Mesendoderm (in vitro differentiated cells): ENCODE data around the gene ARHGAP22.

Experiments used
- DNase-seq: peaks from one replicate; pipeline ENCODE4 v3.0.0; 2013
- H2AK5ac ChIP-seq: 2 replicates; pipeline ENCODE4 v1.6.1; 2013; ENCODE audit warnings: low read length, inconsistent platforms
- H2BK120ac ChIP-seq: 2 replicates; pipeline ENCODE4 v1.6.1; 2013; ENCODE audit warnings: low read depth, mild to moderate bottlenecking, low read length, moderate library complexity, mixed read lengths
- H2BK15ac ChIP-seq: replicated peaks from 2 replicates; pipeline ENCODE4 v1.6.1; 2013; ENCODE audit warnings: low read depth, mild to moderate bottlenecking, moderate library complexity
- H2BK5ac ChIP-seq: 2 replicates; pipeline ENCODE4 v1.6.1; 2013; ENCODE audit warnings: low read length, inconsistent platforms
- H3K18ac ChIP-seq: 2 replicates; pipeline ENCODE4 v1.6.1; 2013; ENCODE audit warnings: mild to moderate bottlenecking, low read length, mixed read lengths
- H3K23ac ChIP-seq: one replicate; pipeline ENCODE4 v1.6.1; 2013; ENCODE audit warnings: low read length
- H3K27ac ChIP-seq: 2 replicates; pipeline ENCODE4 v1.5.1; 2013; ENCODE audit warnings: low read depth, mild to moderate bottlenecking, inconsistent platforms, low read length, moderate library complexity
- H3K27me3 ChIP-seq: 2 replicates; pipeline ENCODE4 v1.6.1; 2013; ENCODE audit warnings: low read length, control low read depth, mild to moderate bottlenecking, inconsistent platforms; ENCODE audit not compliant: insufficient read depth, poor library complexity
- H3K36me3 ChIP-seq: 2 replicates; pipeline ENCODE4 v1.6.1; 2013; ENCODE audit warnings: low read length, inconsistent platforms; ENCODE audit not compliant: control insufficient read depth, insufficient read depth
- H3K4ac ChIP-seq: one replicate; pipeline ENCODE4 v1.6.1; 2013; ENCODE audit warnings: low read depth, mild to moderate bottlenecking, low read length, moderate library complexity
- H3K4me1 ChIP-seq: 2 replicates; pipeline ENCODE4 v1.6.1; 2013; ENCODE audit warnings: low read depth, low read length, inconsistent platforms; ENCODE audit not compliant: control insufficient read depth
- H3K4me2 ChIP-seq: 2 replicates; pipeline ENCODE4 v1.6.1; 2013; ENCODE audit warnings: low read length
- H3K4me3 ChIP-seq: 2 replicates; pipeline ENCODE4 v1.5.1; 2013; ENCODE audit warnings: mild to moderate bottlenecking, low read length
- H3K56ac ChIP-seq: one replicate; pipeline ENCODE4 v1.6.1; 2013; ENCODE audit warnings: low read length
- H3K79me1 ChIP-seq: 2 replicates; pipeline ENCODE4 v1.6.1; 2013; ENCODE audit warnings: low read length, inconsistent platforms
- H3K79me2 ChIP-seq: 2 replicates; pipeline ENCODE4 v1.6.1; 2013; ENCODE audit warnings: mild to moderate bottlenecking, low read length; ENCODE audit not compliant: control insufficient read depth, insufficient read depth
- H3K9ac ChIP-seq: 2 replicates; pipeline ENCODE4 v1.6.1; 2013; ENCODE audit warnings: low read length, inconsistent platforms
- H4K5ac ChIP-seq: one replicate; pipeline ENCODE4 v1.6.1; 2013; ENCODE audit warnings: low read length
- H4K8ac ChIP-seq: one replicate; pipeline ENCODE4 v1.6.1; 2013; ENCODE audit warnings: low read depth, mild to moderate bottlenecking, control low read depth, low read length, moderate library complexity
- WGBS: extraction: QIAGEN DNeasy Blood & Tissue Kit; methylation state at CpG from one replicate; pipeline ENCODE4 v1.1.7; 2013; ENCODE audit warnings: low lambda C conversion rate, missing lambda C conversion rate; ENCODE audit not compliant: insufficient coverage; ENCODE audit errors: extremely low coverage; 5-methylcytosine and 5-hydroxymethylcytosine counted together

Gene ARHGAP22

DNA sequence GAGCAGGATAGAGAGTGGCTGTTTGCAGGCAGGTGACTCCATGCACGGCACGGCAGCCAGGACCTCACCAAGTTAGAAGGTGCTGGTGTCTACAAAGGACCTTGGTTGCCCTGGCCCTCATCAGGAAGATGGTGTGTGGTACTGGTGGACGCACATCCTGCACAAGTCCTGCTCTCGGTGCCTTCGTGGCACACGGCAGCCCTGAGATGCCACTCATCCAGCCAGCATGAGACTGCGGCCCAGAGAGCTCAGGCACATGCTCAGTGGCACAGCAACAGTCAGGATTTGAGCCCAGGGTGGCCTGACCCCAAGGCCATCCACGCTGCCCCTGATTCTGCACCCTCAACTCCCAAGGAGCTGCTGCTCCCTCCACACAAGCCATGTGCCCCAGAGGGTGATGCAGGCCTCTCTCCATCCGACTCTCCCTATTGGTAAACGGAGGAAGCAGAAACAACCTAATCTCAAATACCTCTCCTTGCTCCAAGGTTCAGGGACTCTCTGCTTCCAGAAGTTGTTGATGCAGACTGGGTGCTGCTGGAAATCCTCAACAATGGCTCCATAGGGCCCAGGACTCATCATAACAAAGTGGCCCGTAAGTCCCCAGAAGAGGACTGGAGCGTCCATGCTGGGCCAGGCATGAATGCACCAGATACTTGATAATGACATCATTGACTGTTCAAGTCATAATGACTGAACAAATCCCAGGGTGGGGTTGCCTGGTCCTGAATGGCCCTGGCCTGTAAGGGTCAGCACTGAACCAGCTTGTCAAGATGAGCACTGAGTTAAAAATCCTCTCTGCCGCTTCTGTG, 93.6 kb downstream of the ARHGAP22 start:
- Histone ChIP-seq H4K5ac (no peak overlapping the region), H2AK5ac (no peak overlapping the region), H3K79me1 (no peaks in the 10 kb centered on the region), H2BK120ac (no peak overlapping the region), H4K8ac (no peak overlapping the region), H3K79me2 (no peaks in the 10 kb centered on the region), H3K4me3 (no peak overlapping the region), H3K9ac (no peak overlapping the region), H3K4ac (no peak overlapping the region), H3K23ac (no peak overlapping the region), H3K4me1 (no peaks in the 10 kb centered on the region), H3K27ac (no peak overlapping the region), H3K4me2 (no peak overlapping the region), H3K56ac (no peak overlapping the region), H3K36me3 (no peaks in the 10 kb centered on the region), H2BK5ac (no peak overlapping the region), H2BK15ac (no peak overlapping the region), H3K27me3 (no peaks in the 10 kb centered on the region), H3K18ac (no peak overlapping the region)
- DNase-seq: no peak
- no CpG with 5 or more reads among the region's 13 CpGs for WGBS

GRCh38 chr10:48509974-48510692, 94.7 kb downstream of the ARHGAP22 start:
- WGBS: no CpG with 5 or more reads among the region's 8 CpGs
- H3K18ac ChIP-seq: no peak overlapping the region

GRCh38 chr10:48508791-48509772, 95.8 kb downstream of the ARHGAP22 start:
- H3K4me2 ChIP-seq: no peak overlapping the region
- H3K79me2 ChIP-seq: no peaks in the 10 kb centered on the region
- no peaks in the 10 kb centered on the region for H3K79me1 ChIP-seq
- H2BK5ac ChIP-seq: no peak overlapping the region
- no CpG with 5 or more reads among the region's 17 CpGs for WGBS
- H3K23ac ChIP-seq: no peak overlapping the region
- H3K56ac ChIP-seq: no peak overlapping the region
- H3K36me3 ChIP-seq: no peaks in the 10 kb centered on the region
- DNase-seq: no peak
- H2BK120ac ChIP-seq: no peak overlapping the region
- no peaks in the 10 kb centered on the region for H3K27me3 ChIP-seq
- H3K4me1 ChIP-seq: no peaks in the 10 kb centered on the region
- no peak overlapping the region for H2BK15ac ChIP-seq
- no peak overlapping the region for H3K27ac ChIP-seq
- H3K4me3 ChIP-seq: no peak overlapping the region
- H3K4ac ChIP-seq: no peak overlapping the region
- no peak overlapping the region for H3K9ac ChIP-seq
- no peak overlapping the region for H4K8ac ChIP-seq
- no peak overlapping the region for H3K18ac ChIP-seq
- H4K5ac ChIP-seq: no peak overlapping the region
- no peak overlapping the region for H2AK5ac ChIP-seq

More at GRCh38 chr10:48509974-48510692, 94.7 kb downstream of the ARHGAP22 start:
- Histone ChIP-seq H2BK5ac (no peak overlapping the region), H3K27me3 (no peaks in the 10 kb centered on the region), H4K8ac (no peak overlapping the region), H4K5ac (no peak overlapping the region), H2AK5ac (no peak overlapping the region), H3K27ac (no peak overlapping the region), H2BK120ac (no peak overlapping the region), H3K56ac (no peak overlapping the region), H3K9ac (no peak overlapping the region), H3K4me2 (no peak overlapping the region), H3K4ac (no peak overlapping the region), H3K79me2 (no peaks in the 10 kb centered on the region), H3K4me1 (no peaks in the 10 kb centered on the region), H3K79me1 (no peaks in the 10 kb centered on the region), H3K23ac (peak overlapping the region; percentile 73), H3K36me3 (no peaks in the 10 kb centered on the region), H2BK15ac (no peak overlapping the region), H3K4me3 (no peak overlapping the region)
- peak; percentile 67 for DNase-seq

- Histone ChIP-seq H4K5ac (no peak overlapping the region), H2BK5ac (no peak overlapping the region), H3K79me2 (no peaks in the 10 kb centered on the region), H3K4me3 (no peak overlapping the region), H3K4me2 (no peak overlapping the region), H2BK15ac (no peak overlapping the region), H3K27ac (no peak overlapping the region), H3K79me1 (no peaks in the 10 kb centered on the region), H2BK120ac (no peak overlapping the region), H3K4ac (no peak overlapping the region), H3K36me3 (no peaks in the 10 kb centered on the region), H3K4me1 (no peaks in the 10 kb centered on the region), H2AK5ac (no peak overlapping the region), H3K56ac (no peak overlapping the region), H3K9ac (no peak overlapping the region), H4K8ac (no peak overlapping the region), H3K27me3 (no peaks in the 10 kb centered on the region), H3K23ac (peak overlapping the region; percentile 34), H3K18ac (no peak overlapping the region)
- no peak for DNase-seq
- no CpG with 5 or more reads among the region's 7 CpGs for WGBS
These were observed 96.7 kb downstream of the ARHGAP22 start for GRCh38 chr10:48507933-48508790.

DNA sequence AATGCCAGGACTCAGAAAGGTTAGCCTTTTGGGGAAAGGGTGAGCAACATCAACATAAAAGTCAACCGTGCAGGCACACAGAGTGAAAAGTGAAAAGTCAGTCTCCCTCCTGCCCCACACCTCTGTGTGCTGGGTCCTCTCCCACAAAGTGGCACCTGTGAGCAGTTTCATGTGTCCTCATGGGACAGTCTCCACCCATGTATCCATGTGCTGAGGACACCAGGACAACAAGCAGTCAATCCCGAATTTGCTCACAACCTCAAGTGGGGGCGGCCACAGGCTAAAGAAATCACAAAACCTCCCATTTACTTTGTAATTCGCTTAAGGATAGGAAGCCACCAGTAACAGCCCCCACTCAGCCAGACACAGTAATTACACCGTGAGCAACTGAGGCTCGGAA, 97.4 kb downstream of the ARHGAP22 start:
- Histone ChIP-seq H3K79me1 (no peaks in the 10 kb centered on the region), H3K18ac (no peak overlapping the region), H3K56ac (no peak overlapping the region), H2BK15ac (no peak overlapping the region), H3K27ac (no peak overlapping the region), H4K8ac (no peak overlapping the region), H3K4me2 (no peak overlapping the region), H2BK5ac (no peak overlapping the region), H3K79me2 (no peaks in the 10 kb centered on the region), H3K36me3 (no peaks in the 10 kb centered on the region), H2AK5ac (no peak overlapping the region), H3K4ac (no peak overlapping the region), H2BK120ac (no peak overlapping the region), H3K4me1 (no peaks in the 10 kb centered on the region), H3K4me3 (no peak overlapping the region), H3K23ac (no peak overlapping the region), H3K9ac (no peak overlapping the region), H4K5ac (no peak overlapping the region), H3K27me3 (no peaks in the 10 kb centered on the region)
- no peak for DNase-seq
- WGBS: no CpG with 5 or more reads among the region's 6 CpGs
